Measurements from ENCODE around the gene PCDH9.
"Not testable (repeated sequence)": the region's sequence is repeated elsewhere in the genome, so short reads cannot be mapped to it uniquely, and the experiment has no call there.

Gene PCDH9

DNA sequence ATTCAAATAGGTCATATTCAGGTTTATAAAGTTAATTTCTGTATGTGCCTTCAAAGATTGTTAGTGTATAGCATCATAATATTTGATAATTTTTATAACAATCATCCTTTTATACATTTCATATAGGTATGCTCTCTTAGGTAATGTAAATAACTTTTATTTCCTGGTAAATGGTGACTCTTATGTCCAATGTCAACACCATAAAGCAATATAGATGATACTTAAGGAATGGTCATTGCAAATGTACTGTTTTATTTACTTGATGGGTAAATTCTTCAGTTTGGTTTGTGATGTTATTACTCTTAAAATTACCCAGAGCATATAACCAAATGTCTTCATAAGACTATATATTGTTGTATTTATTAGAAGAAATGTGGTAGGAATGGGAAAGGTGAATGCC lies 928.7 kb downstream of the PCDH9 start:
- no peak overlapping the region for H3K4me3 ChIP-seq (ENCODE audit: low read depth, low read length)
- TF ChIP-seq, protein P1, sequence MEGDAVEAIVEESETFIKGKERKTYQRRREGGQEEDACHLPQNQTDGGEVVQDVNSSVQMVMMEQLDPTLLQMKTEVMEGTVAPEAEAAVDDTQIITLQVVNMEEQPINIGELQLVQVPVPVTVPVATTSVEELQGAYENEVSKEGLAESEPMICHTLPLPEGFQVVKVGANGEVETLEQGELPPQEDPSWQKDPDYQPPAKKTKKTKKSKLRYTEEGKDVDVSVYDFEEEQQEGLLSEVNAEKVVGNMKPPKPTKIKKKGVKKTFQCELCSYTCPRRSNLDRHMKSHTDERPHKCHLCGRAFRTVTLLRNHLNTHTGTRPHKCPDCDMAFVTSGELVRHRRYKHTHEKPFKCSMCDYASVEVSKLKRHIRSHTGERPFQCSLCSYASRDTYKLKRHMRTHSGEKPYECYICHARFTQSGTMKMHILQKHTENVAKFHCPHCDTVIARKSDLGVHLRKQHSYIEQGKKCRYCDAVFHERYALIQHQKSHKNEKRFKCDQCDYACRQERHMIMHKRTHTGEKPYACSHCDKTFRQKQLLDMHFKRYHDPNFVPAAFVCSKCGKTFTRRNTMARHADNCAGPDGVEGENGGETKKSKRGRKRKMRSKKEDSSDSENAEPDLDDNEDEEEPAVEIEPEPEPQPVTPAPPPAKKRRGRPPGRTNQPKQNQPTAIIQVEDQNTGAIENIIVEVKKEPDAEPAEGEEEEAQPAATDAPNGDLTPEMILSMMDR (IDR thresholded peaks at IDR 0.05; ENCODE audit: borderline replicate concordance, insufficient read depth, low read depth, low read length), result no peak

GRCh38 chr13:66301006-66301405 lies 929.1 kb downstream of the PCDH9 start:
- no peak overlapping the region for H3K4me3 ChIP-seq (ENCODE audit: low read depth, low read length)
- TF ChIP-seq, protein P1 (IDR thresholded peaks at IDR 0.05; ENCODE audit: borderline replicate concordance, insufficient read depth, low read depth, low read length), result no peak

DNA sequence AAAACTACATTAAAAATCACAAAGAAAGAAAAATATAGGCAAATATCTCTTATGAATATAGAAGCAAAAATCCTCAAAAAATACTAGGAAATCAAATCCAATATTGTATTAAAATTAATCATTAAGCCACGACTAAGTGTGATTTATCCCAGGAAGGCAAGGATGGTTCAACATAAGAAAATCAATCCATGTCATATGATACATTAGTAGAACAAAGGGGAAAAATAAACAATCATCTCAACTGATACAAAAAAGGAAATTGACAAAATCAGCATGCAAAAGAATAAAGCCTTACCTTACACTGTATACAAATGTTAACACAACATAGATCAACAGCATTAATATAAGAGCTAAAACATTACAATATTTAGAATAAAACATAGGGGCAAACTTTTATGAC lies 933.3 kb downstream of the PCDH9 start:
- H3K4me3 ChIP-seq (ENCODE audit: low read depth, low read length), result no peak overlapping the region
- TF ChIP-seq, protein P1 (IDR thresholded peaks at IDR 0.05; ENCODE audit: borderline replicate concordance, insufficient read depth, low read depth, low read length), result no peak

GRCh38 chr13:66296328-66296727 lies 933.8 kb downstream of the PCDH9 start:
- TF ChIP-seq, protein P1 (IDR thresholded peaks at IDR 0.05; ENCODE audit: borderline replicate concordance, insufficient read depth, low read depth, low read length), result no peak
- no peak overlapping the region for H3K4me3 ChIP-seq (ENCODE audit: low read depth, low read length)

DNA sequence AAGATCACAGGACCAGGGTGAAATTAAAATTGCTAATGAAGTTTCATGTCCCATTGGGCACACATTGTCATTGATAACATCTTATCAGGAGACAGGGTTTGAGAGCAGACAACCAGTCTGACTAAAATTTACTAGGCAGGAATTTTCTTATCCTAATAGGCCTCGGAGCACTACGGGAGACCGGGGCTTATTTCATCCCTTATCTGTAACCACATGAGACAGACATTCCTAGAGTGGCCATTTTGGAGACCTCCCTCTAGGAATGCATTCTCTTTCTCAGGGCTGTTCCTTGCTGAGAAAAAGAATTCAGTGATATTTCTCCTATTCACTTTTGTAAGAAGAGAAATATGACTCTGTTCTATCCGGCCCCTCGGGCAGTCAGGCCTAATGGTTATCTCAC lies 943.3 kb downstream of the PCDH9 start:
- not testable (repeated sequence) for H3K4me3 ChIP-seq (ENCODE audit: low read depth, low read length)

DNA sequence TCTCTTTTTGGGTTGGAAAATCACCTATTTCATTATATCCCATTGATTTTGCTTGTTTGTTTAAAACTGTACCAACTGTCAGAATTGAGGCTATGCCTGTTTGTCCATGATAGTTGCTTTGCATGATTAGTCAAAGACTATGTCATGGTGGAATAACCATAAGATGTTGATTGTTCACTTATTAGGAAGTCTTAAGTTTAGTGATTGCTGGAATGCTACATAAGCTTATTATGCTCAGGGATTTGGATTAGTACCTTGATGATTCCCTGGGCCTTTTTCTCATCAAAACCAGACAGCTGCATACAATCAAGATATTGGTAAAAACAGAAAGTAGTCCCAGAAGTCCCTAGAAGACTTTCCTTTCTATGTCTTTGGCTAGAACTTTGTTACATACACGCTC lies 954.7 kb downstream of the PCDH9 start:
- H3K4me3 ChIP-seq (ENCODE audit: low read depth, low read length), result no peak overlapping the region
- TF ChIP-seq, protein P1 (IDR thresholded peaks at IDR 0.05; ENCODE audit: borderline replicate concordance, insufficient read depth, low read depth, low read length), result no peak

GRCh38 chr13:66273011-66273410 lies 957.1 kb downstream of the PCDH9 start:
- H3K4me3 ChIP-seq (ENCODE audit: low read depth, low read length), result no peak overlapping the region

More at GRCh38 chr13:66273011-66273410, 957.1 kb downstream of the PCDH9 start:
- TF ChIP-seq, protein P1 (IDR thresholded peaks at IDR 0.05; ENCODE audit: borderline replicate concordance, insufficient read depth, low read depth, low read length), result no peak
